Ectodermal cell (in vitro differentiated cells): ENCODE data around the gene TGDS.

Experiments used
- H3K27ac ChIP-seq: 2 replicates; pipeline ENCODE4 v1.7.0; 2013; ENCODE audit warnings: mild to moderate bottlenecking, low read depth, low read length; ENCODE audit not compliant: insufficient read depth, poor library complexity, severe bottlenecking
- H3K27me3 ChIP-seq: 2 replicates; pipeline ENCODE4 v1.7.0; 2013; ENCODE audit warnings: mild to moderate bottlenecking, low read length; ENCODE audit not compliant: insufficient read depth, control insufficient read depth, poor library complexity, severe bottlenecking
- H3K36me3 ChIP-seq: one replicate; pipeline ENCODE4 v1.7.0; 2013; ENCODE audit warnings: low read length; ENCODE audit not compliant: control insufficient read depth, insufficient read depth
- H3K4me1 ChIP-seq: one replicate; pipeline ENCODE4 v1.7.0; 2013; ENCODE audit warnings: low read length; ENCODE audit not compliant: control insufficient read depth, insufficient read depth
- H3K4me3 ChIP-seq: 2 replicates; pipeline ENCODE4 v1.7.0; 2013; ENCODE audit warnings: low read depth, low read length, control low read depth; ENCODE audit not compliant: insufficient read depth
- H3K9me3 ChIP-seq: 2 replicates; pipeline ENCODE4 v1.7.0; 2013; ENCODE audit warnings: mild to moderate bottlenecking, low read length, moderate library complexity; ENCODE audit not compliant: control insufficient read depth
- WGBS, 2 experiments: methylation state at CpG; one replicate each; pipeline ENCODE4 v1.1.7; 2013; ENCODE audit warnings: missing lambda C conversion rate in 2 of 2; 5-methylcytosine and 5-hydroxymethylcytosine counted together

The TGDS gene

DNA sequence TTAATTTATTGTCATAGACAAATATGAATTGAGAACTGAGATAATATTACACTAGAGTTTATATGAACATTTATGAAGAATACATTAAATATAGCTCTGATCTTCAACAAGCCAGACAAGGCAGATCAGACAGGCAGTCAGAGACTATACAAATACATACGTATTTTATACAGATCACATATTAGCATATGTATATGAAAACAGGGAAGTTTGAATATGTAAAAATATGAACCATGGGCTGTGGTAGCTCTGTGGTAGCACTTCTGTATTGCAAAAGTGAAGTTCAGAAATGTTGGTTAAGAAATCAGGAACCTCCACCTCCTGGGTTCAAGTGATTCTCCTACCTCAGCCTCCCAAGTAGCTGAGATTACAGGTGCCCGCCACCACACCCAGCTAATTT is 26.4 kb upstream of the TGDS start:
- Histone ChIP-seq H3K4me1 (no peaks in the 10 kb centered on the region), H3K36me3 (peaks cover 6% of the 10 kb centered on the region)
- 100% methylated on average over 2 of the region's 2 CpGs; no CpG with 5 or more reads in 1 of the 2 experiments for WGBS, 2 experiments

DNA sequence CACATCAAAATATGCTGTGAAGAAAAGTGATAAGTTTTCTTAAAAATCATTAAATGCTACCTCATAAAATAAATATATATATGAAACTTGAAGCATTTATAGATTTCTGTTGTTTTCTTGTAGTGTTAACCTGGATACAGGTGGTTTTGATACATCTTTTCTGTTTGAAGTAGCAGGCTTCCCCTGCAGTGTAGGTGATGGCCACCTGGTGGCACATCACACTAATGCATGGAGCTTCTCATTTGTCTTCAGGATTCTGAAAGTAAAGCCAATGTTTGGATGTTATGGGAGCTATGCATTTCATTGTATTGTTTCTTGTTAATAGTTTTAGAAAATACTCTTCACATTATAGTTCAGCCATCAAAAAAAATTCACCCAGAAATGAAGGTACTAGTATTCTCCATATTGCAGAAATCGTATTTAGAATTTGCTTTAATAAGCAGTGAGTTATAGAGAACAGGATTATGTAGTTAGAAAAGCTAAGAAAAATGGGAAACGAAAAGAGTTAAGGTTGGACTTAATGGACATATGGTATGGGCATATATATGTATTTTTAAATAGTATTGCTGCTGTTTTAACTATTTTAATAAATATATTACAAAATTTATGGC is 24.4 kb upstream of the TGDS start:
- Histone ChIP-seq H3K9me3 (no peaks in the 10 kb centered on the region), H3K4me3 (no peak overlapping the region), H3K27ac (no peak overlapping the region), H3K36me3 (peaks cover 6% of the 10 kb centered on the region), H3K4me1 (no peaks in the 10 kb centered on the region), H3K27me3 (no peaks in the 10 kb centered on the region)
- WGBS, 2 experiments = 98 to 100% methylated on average over 2 of the region's 2 CpGs

More for the DNA sequence above, 26.4 kb upstream of the TGDS start:
- Histone ChIP-seq H3K9me3 (no peaks in the 10 kb centered on the region), H3K4me3 (no peak overlapping the region), H3K27me3 (no peaks in the 10 kb centered on the region), H3K27ac (no peak overlapping the region)

DNA sequence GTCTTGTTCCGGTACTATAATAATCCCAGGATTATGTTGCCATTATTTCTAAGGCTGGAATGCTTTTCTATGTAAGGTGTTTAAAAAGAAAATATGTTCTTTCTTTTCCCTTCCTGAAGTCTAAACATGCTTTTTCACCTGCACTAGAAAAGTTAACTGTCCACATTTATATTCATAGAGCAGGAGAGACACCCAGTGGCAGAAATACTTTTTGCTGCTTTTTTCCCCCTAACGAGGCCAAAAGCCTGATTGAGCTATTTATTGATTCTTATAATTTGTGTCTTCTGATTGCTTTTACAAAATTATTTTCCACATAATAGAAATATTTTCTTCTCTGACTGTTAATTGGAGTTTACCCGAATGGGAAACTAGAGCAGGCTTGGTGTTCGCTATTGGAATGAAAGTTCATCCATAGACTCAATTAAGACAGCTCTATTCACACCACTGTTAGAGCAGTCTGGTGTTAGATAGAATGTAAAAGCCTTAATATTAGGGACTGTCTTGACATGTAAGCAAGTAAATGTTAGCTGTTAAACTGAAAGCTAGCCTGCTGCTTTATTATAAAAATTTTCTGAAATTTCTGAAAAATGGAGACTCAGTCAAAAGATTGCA is 21.5 kb upstream of the TGDS start:
- 100% methylated on average over 1 of the region's 4 CpGs; no CpG with 5 or more reads in 1 of the 2 experiments for WGBS, 2 experiments

DNA sequence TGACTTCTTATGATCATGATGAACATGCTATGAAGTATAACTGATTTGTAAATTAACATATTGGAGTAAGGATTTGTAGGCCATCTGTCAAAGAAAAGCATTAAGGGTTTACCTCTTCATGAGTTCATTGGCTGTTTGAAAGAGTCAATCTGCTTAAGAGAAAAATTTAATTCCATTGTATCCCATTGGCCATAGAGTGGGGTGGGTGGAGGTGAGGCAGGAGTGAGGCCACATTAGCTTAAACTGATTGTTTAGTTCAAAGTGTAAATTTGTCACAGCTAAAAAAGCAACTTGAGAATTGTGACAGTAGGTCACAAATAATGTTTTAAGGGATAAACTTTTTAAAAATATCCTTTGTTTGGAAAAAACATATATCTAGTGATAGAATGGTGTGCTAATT is 17.1 kb upstream of the TGDS start:
- H3K27me3 ChIP-seq = no peaks in the 10 kb centered on the region
- H3K9me3 ChIP-seq = no peaks in the 10 kb centered on the region
- H3K4me1 ChIP-seq = no peaks in the 10 kb centered on the region
- no peak overlapping the region for H3K27ac ChIP-seq
- no peaks in the 10 kb centered on the region for H3K36me3 ChIP-seq
- H3K4me3 ChIP-seq = no peak overlapping the region

More for the DNA sequence above, 21.5 kb upstream of the TGDS start:
- no peak overlapping the region for H3K4me3 ChIP-seq
- no peaks in the 10 kb centered on the region for H3K27me3 ChIP-seq
- H3K9me3 ChIP-seq = no peaks in the 10 kb centered on the region
- no peak overlapping the region for H3K27ac ChIP-seq
- no peaks in the 10 kb centered on the region for H3K36me3 ChIP-seq
- no peaks in the 10 kb centered on the region for H3K4me1 ChIP-seq

DNA sequence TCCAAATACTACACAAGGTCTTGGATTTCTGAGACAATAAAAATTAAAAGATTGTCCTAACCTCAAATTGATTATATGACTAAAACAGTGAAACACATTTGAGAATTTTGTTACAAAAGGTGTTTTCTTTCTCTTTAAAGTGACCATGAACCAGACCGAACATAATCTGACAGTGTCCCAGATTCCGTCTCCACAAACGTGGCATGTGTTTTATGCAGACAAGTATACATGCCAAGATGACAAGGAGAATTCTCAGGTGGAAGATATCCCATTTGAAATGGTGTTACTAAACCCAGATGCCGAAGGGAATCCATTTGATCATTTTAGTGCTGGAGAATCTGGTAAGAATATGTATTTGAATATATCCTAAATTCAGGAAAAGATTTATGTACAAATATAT is 16.1 kb upstream of the TGDS start:
- H3K4me1 ChIP-seq = no peaks in the 10 kb centered on the region
- H3K9me3 ChIP-seq = no peaks in the 10 kb centered on the region
- no peaks in the 10 kb centered on the region for H3K27me3 ChIP-seq
- H3K36me3 ChIP-seq = no peaks in the 10 kb centered on the region
- no peak overlapping the region for H3K27ac ChIP-seq
- no peak overlapping the region for H3K4me3 ChIP-seq
- 82 to 83% methylated on average over 4 of the region's 4 CpGs for WGBS, 2 experiments

DNA sequence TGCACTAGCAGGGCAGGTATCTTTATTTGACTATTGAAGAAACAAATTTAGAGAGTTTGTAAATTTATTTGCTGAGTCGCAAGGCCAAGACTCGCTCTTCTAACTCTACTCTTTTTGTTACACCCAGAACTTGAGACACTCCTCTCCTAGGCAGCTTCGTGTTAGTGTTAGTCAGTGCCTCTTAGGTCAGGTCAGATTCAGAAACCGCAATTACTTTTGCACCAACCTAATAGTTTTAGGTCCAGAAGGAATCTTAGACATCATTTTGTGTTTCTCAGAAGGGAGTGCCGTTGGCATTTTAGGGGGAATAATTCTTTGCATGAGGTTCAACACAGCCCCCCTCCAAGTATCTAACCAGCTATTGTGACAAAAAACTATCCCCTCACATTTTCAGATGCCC is 14.5 kb upstream of the TGDS start:
- H3K27me3 ChIP-seq = no peaks in the 10 kb centered on the region
- no peaks in the 10 kb centered on the region for H3K36me3 ChIP-seq
- no peak overlapping the region for H3K27ac ChIP-seq
- 94 to 97% methylated on average over 5 of the region's 5 CpGs for WGBS, 2 experiments
- no peak overlapping the region for H3K4me3 ChIP-seq
- no peaks in the 10 kb centered on the region for H3K4me1 ChIP-seq
- H3K9me3 ChIP-seq = no peaks in the 10 kb centered on the region

DNA sequence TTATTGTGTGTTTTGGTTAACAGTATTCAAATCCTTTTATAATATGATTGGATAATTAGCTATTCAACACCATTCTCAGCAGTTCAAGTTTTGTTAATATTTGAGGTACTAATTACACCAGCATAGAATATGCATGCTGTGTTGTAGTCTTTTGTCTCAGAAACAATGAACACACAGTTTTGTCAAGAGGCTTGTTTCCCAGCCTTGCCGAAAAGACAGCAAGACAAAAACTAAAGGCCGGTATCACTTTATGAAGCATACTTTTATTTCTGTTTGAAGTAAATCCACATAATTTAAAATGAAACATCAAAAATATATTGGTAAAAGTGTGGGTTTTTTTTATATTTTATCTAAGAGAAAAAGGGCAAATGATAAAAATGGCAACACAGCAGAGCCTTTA is 13.2 kb upstream of the TGDS start:
- Histone ChIP-seq H3K4me3 (no peak overlapping the region), H3K36me3 (no peaks in the 10 kb centered on the region), H3K4me1 (no peaks in the 10 kb centered on the region), H3K9me3 (no peaks in the 10 kb centered on the region), H3K27me3 (no peaks in the 10 kb centered on the region), H3K27ac (no peak overlapping the region)
- WGBS, 2 experiments = 79 to 88% methylated on average over 1 to 2 of the region's 2 CpGs

DNA sequence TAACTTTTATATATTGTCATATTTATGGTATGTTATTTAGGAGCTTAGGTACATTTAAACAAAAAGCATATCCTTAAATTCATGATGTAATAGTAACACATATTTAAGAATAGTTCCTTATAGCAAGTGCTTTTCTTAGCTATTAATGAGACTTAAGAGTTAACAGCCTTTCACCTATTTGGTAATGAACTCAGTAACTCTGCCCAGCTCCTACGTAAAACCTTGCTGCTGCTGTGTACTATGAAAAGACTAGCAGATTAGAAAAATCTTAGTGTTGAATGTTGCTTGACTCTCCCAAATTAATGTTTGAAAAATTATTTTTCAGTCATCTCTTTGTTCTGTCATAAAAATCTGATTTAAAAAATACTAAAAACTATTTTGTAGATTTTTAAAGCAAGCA is 12.6 kb upstream of the TGDS start:
- no peaks in the 10 kb centered on the region for H3K36me3 ChIP-seq
- 79 to 100% methylated on average over 1 of the region's 1 CpG for WGBS, 2 experiments
- no peak overlapping the region for H3K27ac ChIP-seq
- no peak overlapping the region for H3K4me3 ChIP-seq
- no peaks in the 10 kb centered on the region for H3K4me1 ChIP-seq
- no peaks in the 10 kb centered on the region for H3K9me3 ChIP-seq
- no peaks in the 10 kb centered on the region for H3K27me3 ChIP-seq

DNA sequence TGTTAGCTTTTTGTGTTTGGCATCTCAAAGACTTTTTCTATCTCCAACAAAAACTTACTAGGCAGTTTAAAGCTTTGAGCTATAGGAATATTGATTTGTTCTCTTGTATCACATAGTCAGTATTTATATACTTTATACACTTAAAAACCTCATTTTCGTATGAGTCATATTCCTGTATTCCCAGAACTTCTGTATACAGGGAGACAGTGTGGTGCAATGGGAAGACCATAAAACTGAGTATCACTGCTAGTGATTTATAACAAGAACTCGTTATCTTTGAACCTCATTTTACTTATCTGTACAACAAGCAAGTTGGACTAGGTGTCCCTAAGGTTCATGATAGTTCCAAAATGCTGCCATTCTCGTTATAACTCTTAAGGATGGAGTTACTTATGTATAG is 12.0 kb upstream of the TGDS start:
- no peaks in the 10 kb centered on the region for H3K9me3 ChIP-seq
- no peaks in the 10 kb centered on the region for H3K27me3 ChIP-seq
- H3K36me3 ChIP-seq = no peaks in the 10 kb centered on the region
- 88 to 98% methylated on average over 3 of the region's 3 CpGs for WGBS, 2 experiments
- H3K27ac ChIP-seq = no peak overlapping the region
- no peak overlapping the region for H3K4me3 ChIP-seq
- H3K4me1 ChIP-seq = no peaks in the 10 kb centered on the region

DNA sequence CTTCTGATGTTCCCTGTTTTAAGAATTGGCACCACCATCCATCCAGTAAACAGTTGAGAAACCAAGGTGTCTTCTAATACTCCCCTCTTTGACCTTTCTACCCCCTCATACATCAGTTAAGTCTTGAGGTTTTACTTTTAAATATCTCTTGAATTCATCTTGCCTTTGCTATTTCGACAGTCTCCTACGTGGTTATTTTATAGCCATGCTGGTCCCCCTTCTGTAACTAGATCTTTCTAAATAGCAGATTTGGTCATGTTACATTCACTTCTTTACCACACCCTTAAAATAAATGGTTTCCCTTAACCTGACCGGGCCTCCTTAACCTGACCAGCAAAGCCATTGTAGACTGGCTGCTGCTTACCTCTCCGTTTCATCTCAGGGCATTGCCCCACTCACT is 11.1 kb upstream of the TGDS start:
- no peaks in the 10 kb centered on the region for H3K36me3 ChIP-seq
- WGBS, 2 experiments = 92 to 96% methylated on average over 4 of the region's 4 CpGs

More for the DNA sequence above, 11.1 kb upstream of the TGDS start:
- Histone ChIP-seq H3K4me1 (no peaks in the 10 kb centered on the region), H3K4me3 (no peak overlapping the region), H3K27ac (no peak overlapping the region), H3K9me3 (no peaks in the 10 kb centered on the region), H3K27me3 (no peaks in the 10 kb centered on the region)
